HG03103 (cell line): Measurements from ENCODE around the gene GDF10.

Source experiments
- ATAC-seq: cut with Tn5 transposase; IDR thresholded peaks from one replicate; pipeline ENCODE4 v1.9.1; 2021; ENCODE audit warnings: low read depth; ENCODE audit not compliant: unreplicated experiment

GDF10 gene

GRCh38 chr10:47332371-47332770 is 32.4 kb downstream of the GDF10 start:
- no peak for ATAC-seq

- ATAC-seq, result no peak
These were observed 32.9 kb downstream of the GDF10 start for GRCh38 chr10:47332946-47333345.

- ATAC-seq, result no peak
These were observed 33.5 kb downstream of the GDF10 start for GRCh38 chr10:47333532-47333931.

- ATAC-seq, result no peak
These were observed 34.7 kb downstream of the GDF10 start for GRCh38 chr10:47334466-47335295.

DNA sequence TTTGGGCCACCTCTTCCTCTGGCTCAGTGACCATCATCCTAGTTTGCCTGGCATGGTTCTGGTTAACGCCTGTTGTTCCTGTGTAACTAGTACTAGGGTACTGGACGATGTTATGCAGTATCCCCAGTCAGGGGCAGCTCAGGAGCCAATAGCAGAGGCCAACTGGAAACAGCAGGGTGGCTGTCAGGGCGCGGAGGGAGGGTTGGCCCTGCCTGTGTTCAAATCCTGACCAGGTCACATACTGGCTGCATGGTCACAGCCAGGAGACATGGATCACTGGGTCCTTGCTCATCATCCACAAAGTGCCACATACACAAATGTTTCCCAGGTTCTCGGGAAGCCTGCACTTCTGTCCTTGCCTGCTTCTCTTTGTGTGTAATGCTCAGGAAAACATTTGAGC is 35.9 kb downstream of the GDF10 start:
- ATAC-seq, result no peak

DNA sequence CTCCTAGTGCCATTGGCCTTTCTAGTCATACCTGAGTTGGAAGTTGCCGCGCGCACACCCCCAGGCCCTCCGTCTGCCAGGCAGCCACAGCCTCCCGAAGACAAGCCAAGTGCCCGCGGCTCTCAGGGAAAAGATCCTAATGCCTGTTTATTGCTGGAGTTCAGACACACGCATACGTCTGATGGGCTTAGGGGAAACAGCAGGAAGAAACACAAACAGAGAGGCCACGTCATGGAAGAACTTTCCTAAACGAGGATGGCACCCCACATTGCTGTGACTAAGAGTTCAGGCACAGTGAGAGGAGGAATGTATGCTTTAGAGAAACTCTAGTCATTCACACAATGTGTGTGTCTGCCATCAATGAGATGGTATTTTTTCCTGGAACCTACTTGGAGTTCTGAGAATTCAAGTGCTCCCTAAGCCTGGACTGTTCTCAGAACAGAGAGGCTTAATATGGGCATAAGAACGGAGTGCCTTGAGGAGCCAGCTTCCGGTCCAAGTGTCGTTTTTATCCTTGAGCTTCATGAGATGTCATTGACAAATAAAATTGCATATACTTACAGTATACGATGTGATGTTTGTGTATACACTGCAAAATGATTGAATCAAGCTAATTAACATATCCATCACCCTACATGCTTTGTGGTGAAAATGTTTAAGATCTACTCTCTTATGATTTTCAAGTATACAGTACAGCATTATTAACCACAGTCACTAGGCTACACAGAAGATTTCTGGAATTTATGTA is 36.6 kb downstream of the GDF10 start:
- no peak for ATAC-seq

- ATAC-seq, result no peak
These were observed 37.3 kb downstream of the GDF10 start for GRCh38 chr10:47337310-47337709.

GRCh38 chr10:47339186-47339735 is 39.3 kb downstream of the GDF10 start:
- no peak for ATAC-seq

DNA sequence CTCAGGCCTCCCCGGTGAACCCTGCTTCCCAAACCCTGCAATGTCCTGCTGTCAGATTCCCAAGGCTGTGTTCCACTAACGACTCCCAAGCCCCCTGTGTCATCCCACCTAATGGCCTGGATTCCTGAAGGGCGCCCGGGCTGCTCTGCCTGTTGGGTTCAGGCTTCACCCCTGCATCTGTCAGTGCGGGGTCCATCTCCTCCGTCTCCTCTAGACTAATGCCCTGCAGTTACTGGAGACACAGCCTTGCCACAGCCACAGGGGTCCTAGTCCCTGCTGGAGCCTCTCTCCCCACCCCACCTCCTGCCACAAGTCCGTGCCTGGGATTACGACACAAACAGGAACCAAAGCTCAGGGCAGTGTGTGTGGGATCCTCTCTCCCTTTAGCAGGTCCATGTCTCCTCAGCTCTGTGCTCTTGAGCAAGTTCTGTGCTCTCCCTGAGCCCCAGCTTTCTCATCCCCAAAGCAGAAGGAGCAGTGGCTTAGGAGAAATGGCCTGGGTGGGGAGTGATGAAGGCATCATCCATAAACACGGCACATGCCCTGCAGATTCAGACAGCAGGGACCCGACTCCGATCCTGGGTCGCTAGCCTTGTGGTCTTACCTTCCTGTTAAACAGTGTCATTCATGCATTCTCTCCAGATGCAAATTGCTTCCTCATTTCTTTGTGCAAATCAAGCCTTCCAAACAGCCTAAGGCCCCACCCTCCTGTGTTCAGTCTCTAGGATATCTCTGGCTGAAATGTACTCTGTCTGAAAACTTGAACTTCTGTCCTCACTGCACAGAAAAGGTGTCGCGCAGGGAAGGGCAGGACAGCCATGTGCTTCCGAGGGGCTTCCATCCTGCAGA is 40.0 kb downstream of the GDF10 start:
- no peak for ATAC-seq

DNA sequence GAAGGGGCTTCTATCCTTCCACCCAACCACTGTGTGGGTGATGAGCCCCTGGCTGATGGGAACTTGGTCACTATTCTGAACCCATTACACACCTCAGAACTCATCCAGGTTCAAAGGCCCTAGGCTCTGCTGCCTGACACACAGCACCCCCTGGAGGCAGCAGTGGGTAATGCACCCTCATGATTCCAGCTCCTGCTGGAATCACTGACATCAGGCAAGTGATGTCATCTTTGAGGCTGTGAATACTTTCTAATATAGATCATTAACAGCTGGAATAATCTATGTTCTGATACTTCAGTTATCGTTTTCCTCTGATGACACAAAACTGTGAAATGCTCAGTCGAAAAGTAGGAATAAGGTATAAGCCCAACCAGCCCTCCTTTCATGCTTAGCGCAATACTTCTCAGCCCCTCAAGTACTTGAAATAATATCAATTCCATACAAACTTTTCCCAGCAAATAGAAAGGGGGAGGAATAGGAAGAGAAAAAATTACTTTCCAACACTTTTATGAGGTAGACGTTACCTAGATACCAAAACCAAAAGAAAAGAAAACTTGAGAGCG is 40.7 kb downstream of the GDF10 start:
- no peak for ATAC-seq

DNA sequence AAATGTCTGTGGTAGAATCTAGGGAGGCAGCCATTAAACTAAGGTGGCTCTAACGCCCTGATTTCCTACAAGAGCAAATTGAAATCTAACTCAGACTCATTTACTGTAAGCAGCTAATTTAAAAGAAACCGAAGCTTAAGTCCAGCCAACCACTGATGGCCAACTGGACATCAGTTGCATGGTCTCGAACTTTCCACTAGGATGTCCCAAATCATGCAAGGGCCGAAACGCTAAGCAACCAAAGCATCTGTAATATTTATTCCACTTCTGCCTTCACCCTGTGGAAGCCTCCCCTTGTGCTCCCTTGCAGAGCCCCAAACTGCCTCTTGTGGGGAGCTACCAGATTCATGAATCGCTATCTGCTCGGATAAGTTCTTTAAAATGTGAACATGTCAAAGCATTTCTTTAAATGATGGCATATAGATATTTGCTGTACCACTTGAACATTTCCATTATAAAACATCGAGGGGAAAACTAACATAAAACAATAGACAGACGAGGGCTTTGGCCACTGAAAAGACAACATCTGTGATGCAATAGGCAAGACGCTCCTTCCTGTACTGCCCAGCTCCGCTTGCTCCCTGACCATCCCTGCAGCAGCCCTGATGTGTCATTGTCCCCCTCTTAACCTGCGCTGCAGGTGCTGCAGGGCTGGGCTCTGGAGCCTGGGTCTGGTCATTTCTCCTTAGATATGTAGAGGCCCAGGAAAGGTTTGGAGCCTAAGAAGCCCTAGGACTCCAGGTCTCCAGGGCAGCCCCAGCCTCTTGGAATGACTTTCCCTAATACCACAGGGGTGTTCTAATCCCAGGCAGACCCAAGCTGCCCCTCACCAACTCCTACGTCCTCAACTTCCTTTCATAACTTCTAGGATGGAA is 45.2 kb downstream of the GDF10 start:
- no peak for ATAC-seq

GRCh38 chr10:47346581-47347302 is 46.7 kb downstream of the GDF10 start:
- no peak for ATAC-seq

DNA sequence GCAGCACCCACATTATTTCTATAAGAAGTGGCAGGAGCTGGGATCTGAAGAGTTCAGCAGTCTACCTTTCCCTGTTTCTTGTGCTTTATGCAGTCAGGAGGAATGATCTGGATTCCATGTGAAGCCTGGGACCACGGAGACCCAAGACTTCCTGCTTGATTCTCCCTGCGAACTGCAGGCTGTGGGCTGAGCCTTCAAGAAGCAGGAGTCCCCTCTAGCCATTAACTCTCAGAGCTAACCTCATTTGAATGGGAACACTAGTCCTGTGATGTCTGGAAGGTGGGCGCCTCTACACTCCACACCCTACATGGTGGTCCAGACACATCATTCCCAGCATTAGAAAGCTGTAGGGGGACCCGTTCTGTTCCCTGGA is 47.3 kb downstream of the GDF10 start:
- no peak for ATAC-seq

GRCh38 chr10:47348138-47348651 is 48.2 kb downstream of the GDF10 start, which contains the start of gene RBP3:
Gene RBP3 (plus strand): TSS chr10:47348363. CDS start chr10:47348485, 122 bp downstream.
- no peak for ATAC-seq

DNA sequence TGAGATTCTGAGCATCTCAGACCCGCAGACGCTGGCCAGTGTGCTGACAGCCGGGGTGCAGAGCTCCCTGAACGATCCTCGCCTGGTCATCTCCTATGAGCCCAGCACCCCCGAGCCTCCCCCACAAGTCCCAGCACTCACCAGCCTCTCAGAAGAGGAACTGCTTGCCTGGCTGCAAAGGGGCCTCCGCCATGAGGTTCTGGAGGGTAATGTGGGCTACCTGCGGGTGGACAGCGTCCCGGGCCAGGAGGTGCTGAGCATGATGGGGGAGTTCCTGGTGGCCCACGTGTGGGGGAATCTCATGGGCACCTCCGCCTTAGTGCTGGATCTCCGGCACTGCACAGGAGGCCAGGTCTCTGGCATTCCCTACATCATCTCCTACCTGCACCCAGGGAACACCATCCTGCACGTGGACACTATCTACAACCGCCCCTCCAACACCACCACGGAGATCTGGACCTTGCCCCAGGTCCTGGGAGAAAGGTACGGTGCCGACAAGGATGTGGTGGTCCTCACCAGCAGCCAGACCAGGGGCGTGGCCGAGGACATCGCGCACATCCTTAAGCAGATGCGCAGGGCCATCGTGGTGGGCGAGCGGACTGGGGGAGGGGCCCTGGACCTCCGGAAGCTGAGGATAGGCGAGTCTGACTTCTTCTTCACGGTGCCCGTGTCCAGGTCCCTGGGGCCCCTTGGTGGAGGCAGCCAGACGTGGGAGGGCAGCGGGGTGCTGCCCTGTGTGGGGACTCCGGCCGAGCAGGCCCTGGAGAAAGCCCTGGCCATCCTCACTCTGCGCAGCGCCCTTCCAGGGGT is 48.9 kb downstream of the GDF10 start:
- ATAC-seq, result no peak

- no peak for ATAC-seq
These were observed 49.5 kb downstream of the GDF10 start for GRCh38 chr10:47349516-47349915.

- ATAC-seq, result no peak
These were observed 50.0 kb downstream of the GDF10 start for GRCh38 chr10:47349941-47350371.
